CD4-positive, alpha-beta memory T cell (primary cell): ENCODE data around the gene MKNK1. TPM values are rescaled to one million over a fixed set of nuclear protein-coding genes. Genes with fewer than 3 reads are reported as not detected.
A peak's percentile ranks its signal among the peaks of the same experiment; 100 is the strongest.

ENCODE experiments used
- CTCF ChIA-PET: fragments of 350-600 bp; sonication (Branson Sonifier 250); formaldehyde crosslinking; loops from one replicate; lab custom pipeline; 2021; ENCODE audit warnings: inconsistent platforms; ENCODE audit not compliant: partially characterized antibody; lab: Charles Lee
- POLR2A ChIA-PET: fragments of 350-600 bp; sonication (Branson Sonifier 250); formaldehyde crosslinking; loops from one replicate; lab custom pipeline; 2021; ENCODE audit not compliant: partially characterized antibody; lab: Charles Lee
- DNase-seq, 5 donors: peaks; one replicate each; pipeline versions ENCODE4 v3.0.0 to v3.0.0-alpha.2; 2020 to 2022; ENCODE audit warnings: mixed read lengths in 1 of 5
- H3K27ac ChIP-seq: one replicate; pipeline ENCODE4 v1.7.0; 2013; ENCODE audit warnings: low read depth, low read length
- H3K27me3 ChIP-seq: 2 replicates; pipeline ENCODE4 v1.7.0; 2013; ENCODE audit warnings: mild to moderate bottlenecking, low read length, moderate library complexity; ENCODE audit not compliant: insufficient read depth
- H3K36me3 ChIP-seq: 2 replicates; pipeline ENCODE4 v1.7.0; 2013; ENCODE audit warnings: mild to moderate bottlenecking, low read length, moderate library complexity; ENCODE audit not compliant: insufficient read depth
- H3K4me1 ChIP-seq: 2 replicates; pipeline ENCODE4 v1.7.0; 2013; ENCODE audit warnings: mild to moderate bottlenecking, low read length, moderate library complexity; ENCODE audit not compliant: insufficient read depth
- H3K4me3 ChIP-seq, 2 donors: one replicate each; pipeline ENCODE4 v1.7.0; 2013; ENCODE audit warnings: low read length in 2 of 2, mild to moderate bottlenecking in 1 of 2
- H3K9me3 ChIP-seq, 2 donors: one replicate each; pipeline ENCODE4 v1.7.0; 2013; ENCODE audit warnings: low read length in 2 of 2, control low read depth in 1 of 2; ENCODE audit not compliant: control insufficient read depth in 1 of 2
- H3K27ac Mint-ChIP-seq, 7 donors: one replicate each; pipeline ENCODE4 v1.8.0; 2020 to 2021; ENCODE audit warnings: mixed read lengths in 7 of 7, mild to moderate bottlenecking in 6 of 7, inconsistent platforms in 3 of 7, moderate library complexity in 3 of 7
- H3K27me3 Mint-ChIP-seq, 2 donors: one replicate each; pipeline ENCODE4 v1.8.0; 2020 to 2021; ENCODE audit warnings: mixed read lengths in 2 of 2
- H3K36me3 Mint-ChIP-seq, 2 donors: one replicate each; pipeline ENCODE4 v1.8.0; 2020 to 2021; ENCODE audit warnings: mixed read lengths in 2 of 2, inconsistent platforms in 1 of 2, mild to moderate bottlenecking in 1 of 2
- H3K4me1 Mint-ChIP-seq, 4 donors: one replicate each; pipeline ENCODE4 v1.8.0; 2020 to 2021; ENCODE audit warnings: mixed read lengths in 4 of 4, mild to moderate bottlenecking in 1 of 4
- H3K4me3 Mint-ChIP-seq, 8 donors: one replicate each; pipeline ENCODE4 v1.8.0; 2020 to 2021; ENCODE audit warnings: mixed read lengths in 8 of 8, mild to moderate bottlenecking in 7 of 8, moderate library complexity in 6 of 8, inconsistent platforms in 3 of 8
- H3K9me3 Mint-ChIP-seq, 8 donors: one replicate each; pipeline ENCODE4 v1.8.0; 2020 to 2021; ENCODE audit warnings: mixed read lengths in 8 of 8, mild to moderate bottlenecking in 5 of 8, inconsistent platforms in 3 of 8, moderate library complexity in 1 of 8
- intact Hi-C: fragments of 100-400 bp; cut with micrococcal nuclease; formaldehyde crosslinking; loops from one replicate; pipeline ENCODE4 v1.15.1; 2023
- polyA plus RNA-seq, 2 donors: library from polyadenylated mRNA; unstranded; fragments of 300-500 nt; fragmentation: Illumina TruSeq; gene quantifications; one replicate each; pipeline ENCODE4 v1.2.3, GENCODE V29; 2021
- total RNA-seq, 2 experiments: library from RNA; stranded (reverse); gene quantifications; one replicate each; pipeline ENCODE4 v1.2.3, GENCODE V29; 2021

MKNK1 gene
- total and polyA plus RNA-seq, 4 experiments from 2014 or later: 29.3 to 54.9 (median 43.8) TPM

GRCh38 chr1:46530791-46531409 lies 73.2 kb downstream of the MKNK1 start:
- Histone ChIP-seq H3K36me3 (no peaks in the 10 kb centered on the region), H3K4me3 (no peak overlapping the region), H3K9me3 (no peaks in the 10 kb centered on the region), H3K4me1 (peaks cover 6% of the 10 kb centered on the region), H3K27me3 (no peaks in the 10 kb centered on the region), H3K27ac (no peak overlapping the region)
- H3K4me1 Mint-ChIP-seq: peaks cover 9 to 21% (median 10%) of the 10 kb centered on the region in 4 donors
- intact Hi-C loops: loop anchor here (10.0 kb wide), 1 partner anchor 74 kb away; the partner anchor contains the start of gene MKNK1
- H3K9me3 Mint-ChIP-seq: no peaks in the 10 kb centered on the region
- peak overlapping the region in 1 of 8 donors; percentile 54 for H3K4me3 Mint-ChIP-seq
- DNase-seq: no peak
- no peaks in the 10 kb centered on the region for H3K36me3 Mint-ChIP-seq
- POLR2A ChIA-PET: no interaction called here
- CTCF ChIA-PET: interaction anchor here (2.0 to 5.5 kb wide), 2 partner anchors 18 to 122 kb away, joined by 11 to 39 read pairs; no protein-coding TSS in a partner anchor
- H3K27ac Mint-ChIP-seq: peak overlapping the region in 1 of 7 donors; percentile 21
- peaks cover 13 to 15% of the 10 kb centered on the region in 2 donors for H3K27me3 Mint-ChIP-seq

- CTCF ChIA-PET: interaction anchor here (1.3 to 5.5 kb wide), 6 partner anchors 17 to 195 kb away, joined by 5 to 67 read pairs (median 17); no protein-coding TSS in a partner anchor
- H3K27me3 Mint-ChIP-seq: peaks cover 15 to 16% of the 10 kb centered on the region in 2 donors
- H3K4me1 Mint-ChIP-seq: peaks cover 9 to 21% (median 10%) of the 10 kb centered on the region in 4 donors
- intact Hi-C loops: loop anchor here (10.0 kb wide), 1 partner anchor 74 kb away; the partner anchor contains the start of gene MKNK1
- peak overlapping the region in 1 of 7 donors; percentile 21 for H3K27ac Mint-ChIP-seq
- peaks cover 6% of the 10 kb centered on the region for H3K4me1 ChIP-seq
- H3K27me3 ChIP-seq: no peaks in the 10 kb centered on the region
- H3K27ac ChIP-seq: no peak overlapping the region
- no peak overlapping the region for H3K4me3 Mint-ChIP-seq
- no peak overlapping the region for H3K4me3 ChIP-seq
- DNase-seq: no peak
- H3K9me3 Mint-ChIP-seq: no peaks in the 10 kb centered on the region
- POLR2A ChIA-PET: no interaction called here
- no peaks in the 10 kb centered on the region for H3K36me3 Mint-ChIP-seq
- H3K9me3 ChIP-seq: no peaks in the 10 kb centered on the region
- no peaks in the 10 kb centered on the region for H3K36me3 ChIP-seq
Observed at GRCh38 chr1:46530311-46530710, 73.8 kb downstream of the MKNK1 start.

- H3K27ac Mint-ChIP-seq: peak overlapping the region in 2 of 7 donors; percentile 8 to 61
- H3K4me1 ChIP-seq: peaks cover 6% of the 10 kb centered on the region
- CTCF ChIA-PET: interaction anchor here (0.7 to 5.5 kb wide), 18 partner anchors 8 to 198 kb away, joined by 3 to 67 read pairs (median 5); no protein-coding TSS in a partner anchor
- peaks cover 5 to 21% (median 8%) of the 10 kb centered on the region in 4 donors for H3K4me1 Mint-ChIP-seq
- H3K36me3 ChIP-seq: no peaks in the 10 kb centered on the region
- H3K4me3 ChIP-seq: no peak overlapping the region
- no peaks in the 10 kb centered on the region for H3K36me3 Mint-ChIP-seq
- DNase-seq: no peak
- peaks cover 19 to 24% of the 10 kb centered on the region in 2 donors for H3K27me3 Mint-ChIP-seq
- H3K27me3 ChIP-seq: no peaks in the 10 kb centered on the region
- no peak overlapping the region for H3K27ac ChIP-seq
- H3K9me3 ChIP-seq: no peaks in the 10 kb centered on the region
- POLR2A ChIA-PET: interaction anchor here (0.7 kb wide), 1 partner anchor 104 kb away, joined by 4 read pairs; no protein-coding TSS in a partner anchor
- no peaks in the 10 kb centered on the region for H3K9me3 Mint-ChIP-seq
- peak overlapping the region in 2 of 8 donors; percentile 2 to 45 for H3K4me3 Mint-ChIP-seq
- intact Hi-C loops: no loop called here
Observed at GRCh38 chr1:46529031-46529630, 74.9 kb downstream of the MKNK1 start.

GRCh38 chr1:46528297-46528955 lies 75.6 kb downstream of the MKNK1 start:
- POLR2A ChIA-PET: interaction anchor here (0.7 kb wide), 1 partner anchor 103 kb away, joined by 4 read pairs; no protein-coding TSS in a partner anchor
- peak overlapping the region in 3 of 7 donors; percentile 8 to 71 (median 61) for H3K27ac Mint-ChIP-seq

GRCh38 chr1:46527474-46528296 lies 76.4 kb downstream of the MKNK1 start:
- peak; percentile 61 to 69 (median 64) for DNase-seq
- no peaks in the 10 kb centered on the region for H3K36me3 Mint-ChIP-seq
- H3K27ac ChIP-seq: no peak overlapping the region
- H3K36me3 ChIP-seq: no peaks in the 10 kb centered on the region
- ChIA-PET CTCF (interaction anchor here (0.7 to 5.5 kb wide), 12 partner anchors 10 to 151 kb away, joined by 3 to 67 read pairs (median 4); no protein-coding TSS in a partner anchor), POLR2A (no interaction called here)
- H3K27me3 Mint-ChIP-seq: peaks cover 19 to 26% of the 10 kb centered on the region in 2 donors
- peaks cover 1 to 16% (median 5%) of the 10 kb centered on the region in 4 donors for H3K4me1 Mint-ChIP-seq
- H3K4me1 ChIP-seq: peaks cover 1% of the 10 kb centered on the region
- no peaks in the 10 kb centered on the region for H3K9me3 Mint-ChIP-seq
- no peak overlapping the region for H3K4me3 ChIP-seq
- no peaks in the 10 kb centered on the region for H3K27me3 ChIP-seq
- H3K27ac Mint-ChIP-seq: peak overlapping the region in 1 of 7 donors; percentile 71
- intact Hi-C loops: loop anchor here (1.0 kb wide), 4 partner anchors 50 to 121 kb away; no protein-coding TSS in a partner anchor
- peak overlapping the region in 2 of 8 donors; percentile 7 to 45 for H3K4me3 Mint-ChIP-seq
- no peaks in the 10 kb centered on the region for H3K9me3 ChIP-seq

More at GRCh38 chr1:46528297-46528955, 75.6 kb downstream of the MKNK1 start:
- Histone ChIP-seq H3K9me3 (no peaks in the 10 kb centered on the region), H3K27ac (no peak overlapping the region), H3K27me3 (no peaks in the 10 kb centered on the region), H3K4me1 (peaks cover under 1% of the 10 kb centered on the region), H3K36me3 (no peaks in the 10 kb centered on the region), H3K4me3 (no peak overlapping the region)
- Mint-ChIP-seq H3K36me3 (no peaks in the 10 kb centered on the region), H3K4me1 (peaks cover 0 to 16% (median 4%) of the 10 kb centered on the region in 4 donors), H3K9me3 (no peaks in the 10 kb centered on the region), H3K27me3 (peaks cover 19 to 26% of the 10 kb centered on the region in 2 donors), H3K4me3 (peak overlapping the region in 5 of 8 donors; percentile 2 to 45 (median 37))
- CTCF ChIA-PET: interaction anchor here (1.0 to 5.5 kb wide), 16 partner anchors 8 to 197 kb away, joined by 3 to 67 read pairs (median 6); no protein-coding TSS in a partner anchor
- intact Hi-C loops: loop anchor here (1.0 kb wide), 4 partner anchors 51 to 122 kb away; no protein-coding TSS in a partner anchor
- no peak for DNase-seq

- Histone ChIP-seq H3K27ac (no peak overlapping the region), H3K4me1 (peaks cover 5% of the 10 kb centered on the region), H3K27me3 (no peaks in the 10 kb centered on the region), H3K9me3 (no peaks in the 10 kb centered on the region), H3K36me3 (no peaks in the 10 kb centered on the region), H3K4me3 (no peak overlapping the region)
- Mint-ChIP-seq H3K9me3 (no peaks in the 10 kb centered on the region), H3K4me3 (no peak overlapping the region), H3K27me3 (peaks cover 19 to 26% of the 10 kb centered on the region in 2 donors), H3K36me3 (no peaks in the 10 kb centered on the region), H3K4me1 (peaks cover 6 to 16% (median 10%) of the 10 kb centered on the region in 4 donors), H3K27ac (no peak overlapping the region)
- DNase-seq: no peak
- CTCF ChIA-PET: interaction anchor here (1.2 to 5.5 kb wide), 8 partner anchors 8 to 152 kb away, joined by 3 to 67 read pairs (median 8); a partner anchor contains a TSS
- POLR2A ChIA-PET: no interaction called here
- intact Hi-C loops: no loop called here
Observed at GRCh38 chr1:46526691-46527291, 77.3 kb downstream of the MKNK1 start.
